Measurements from ENCODE around the gene SLC24A3.

DNA sequence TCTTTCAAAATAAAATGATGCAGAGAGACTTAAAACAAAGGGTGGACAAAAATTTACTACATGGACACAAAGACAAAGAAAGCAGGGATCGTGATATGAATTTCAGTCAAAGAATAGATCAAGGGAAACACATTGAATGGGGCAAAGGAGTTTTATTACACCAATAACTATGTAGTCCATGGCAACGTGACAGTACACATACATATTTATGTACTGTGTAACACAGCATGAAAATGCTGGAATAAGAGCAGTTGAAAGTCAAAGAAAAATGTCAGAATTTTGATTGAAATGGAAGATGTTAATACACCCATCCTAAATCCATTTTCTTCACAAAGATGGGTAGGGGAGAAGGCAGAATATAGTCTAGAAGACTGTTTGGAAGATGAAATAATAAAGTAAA, 536.2 kb downstream of the SLC24A3 start:
- no peak for TF ChIP-seq CTCF (IDR thresholded peaks at IDR 0.05)
- no peak for TF ChIP-seq EZH2 (IDR thresholded peaks at IDR 0.05)
- no peak for TF ChIP-seq EZH2phosphoT487 (IDR thresholded peaks at IDR 0.05)
